Adrenal gland (tissue), 5 donors: ENCODE results near the gene RYR3.

ENCODE experiments used
- POLR2A ChIP-seq, 2 donors: fragments of 450-650 bp; IDR thresholded peaks; one replicate each; pipeline ENCODE4 v1.6.1; 2017; ENCODE audit warnings: antibody characterized with exemption in 2 of 2, mild to moderate bottlenecking in 2 of 2, moderate library complexity in 1 of 2
- TF ChIP-seq, protein P1 (sequence below), 6 experiments: fragments of 450-650 bp in 4 of 6; fragments of 200-600 bp in 2 of 6; sonication (generic) in 1 of 6; IDR thresholded peaks; 1 replicate in 5 of 6; 2 replicates in 1 of 6; pipeline versions ENCODE4 v1.5.1 to v1.8.0; 2016 to 2021; ENCODE audit warnings: antibody characterized with exemption in 6 of 6, mild to moderate bottlenecking in 2 of 6, moderate library complexity in 1 of 6
- donor health status: DM: no; HTN: no; CAD: no.

DNA sequence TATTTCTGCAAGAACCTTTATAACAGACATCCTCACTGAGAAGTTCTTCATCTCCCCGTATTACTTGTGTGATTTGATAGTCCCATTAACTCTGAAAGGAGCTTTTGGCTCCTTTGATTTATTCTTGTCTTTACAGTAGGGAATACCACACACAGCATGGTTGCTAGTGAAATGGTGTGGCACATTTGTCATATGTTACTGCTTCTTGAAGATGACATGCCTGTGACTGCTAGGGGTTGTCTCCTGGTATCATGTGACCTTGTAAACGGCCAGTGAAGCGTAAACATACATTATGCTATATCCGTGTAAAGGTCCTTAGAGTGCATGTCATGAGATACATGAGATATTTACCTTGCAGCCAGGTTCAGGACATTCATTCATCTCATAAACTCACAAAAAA lies 197.9 kb downstream of the RYR3 start:
- TF ChIP-seq, protein P1, sequence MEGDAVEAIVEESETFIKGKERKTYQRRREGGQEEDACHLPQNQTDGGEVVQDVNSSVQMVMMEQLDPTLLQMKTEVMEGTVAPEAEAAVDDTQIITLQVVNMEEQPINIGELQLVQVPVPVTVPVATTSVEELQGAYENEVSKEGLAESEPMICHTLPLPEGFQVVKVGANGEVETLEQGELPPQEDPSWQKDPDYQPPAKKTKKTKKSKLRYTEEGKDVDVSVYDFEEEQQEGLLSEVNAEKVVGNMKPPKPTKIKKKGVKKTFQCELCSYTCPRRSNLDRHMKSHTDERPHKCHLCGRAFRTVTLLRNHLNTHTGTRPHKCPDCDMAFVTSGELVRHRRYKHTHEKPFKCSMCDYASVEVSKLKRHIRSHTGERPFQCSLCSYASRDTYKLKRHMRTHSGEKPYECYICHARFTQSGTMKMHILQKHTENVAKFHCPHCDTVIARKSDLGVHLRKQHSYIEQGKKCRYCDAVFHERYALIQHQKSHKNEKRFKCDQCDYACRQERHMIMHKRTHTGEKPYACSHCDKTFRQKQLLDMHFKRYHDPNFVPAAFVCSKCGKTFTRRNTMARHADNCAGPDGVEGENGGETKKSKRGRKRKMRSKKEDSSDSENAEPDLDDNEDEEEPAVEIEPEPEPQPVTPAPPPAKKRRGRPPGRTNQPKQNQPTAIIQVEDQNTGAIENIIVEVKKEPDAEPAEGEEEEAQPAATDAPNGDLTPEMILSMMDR (IDR thresholded peaks at IDR 0.05), result no peak
- no peak for TF ChIP-seq POLR2A (IDR thresholded peaks at IDR 0.05)
